ENCODE data around the gene TAS2R30.

- TF ChIP-seq, protein P1, sequence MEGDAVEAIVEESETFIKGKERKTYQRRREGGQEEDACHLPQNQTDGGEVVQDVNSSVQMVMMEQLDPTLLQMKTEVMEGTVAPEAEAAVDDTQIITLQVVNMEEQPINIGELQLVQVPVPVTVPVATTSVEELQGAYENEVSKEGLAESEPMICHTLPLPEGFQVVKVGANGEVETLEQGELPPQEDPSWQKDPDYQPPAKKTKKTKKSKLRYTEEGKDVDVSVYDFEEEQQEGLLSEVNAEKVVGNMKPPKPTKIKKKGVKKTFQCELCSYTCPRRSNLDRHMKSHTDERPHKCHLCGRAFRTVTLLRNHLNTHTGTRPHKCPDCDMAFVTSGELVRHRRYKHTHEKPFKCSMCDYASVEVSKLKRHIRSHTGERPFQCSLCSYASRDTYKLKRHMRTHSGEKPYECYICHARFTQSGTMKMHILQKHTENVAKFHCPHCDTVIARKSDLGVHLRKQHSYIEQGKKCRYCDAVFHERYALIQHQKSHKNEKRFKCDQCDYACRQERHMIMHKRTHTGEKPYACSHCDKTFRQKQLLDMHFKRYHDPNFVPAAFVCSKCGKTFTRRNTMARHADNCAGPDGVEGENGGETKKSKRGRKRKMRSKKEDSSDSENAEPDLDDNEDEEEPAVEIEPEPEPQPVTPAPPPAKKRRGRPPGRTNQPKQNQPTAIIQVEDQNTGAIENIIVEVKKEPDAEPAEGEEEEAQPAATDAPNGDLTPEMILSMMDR (IDR thresholded peaks at IDR 0.05): no peak
- TF ChIP-seq POLR2A (IDR thresholded peaks at IDR 0.05): no peak
These were observed 49.0 kb downstream of the TAS2R30 start for GRCh38 chr12:11085419-11085818.
